ENCODE measurements around the gene ARHGEF19. TPM values are rescaled to one million over a fixed set of nuclear protein-coding genes. Genes with fewer than 3 reads are reported as not detected.

Gene ARHGEF19
- total and polyA plus RNA-seq, 10 donors, result 3.5 to 12.9 (median 7.8) TPM

GRCh38 chr1:16174886-16175598, 37.4 kb downstream of the ARHGEF19 start:
- WGBS, 5 donors, result 72 to 84% (median 79%) methylated on average over 20 to 22 of the region's 22 CpGs
- Histone ChIP-seq H3K9me3 (no peaks in the 10 kb centered on the region), H3K4me3 (no peak overlapping the region), H3K27ac (peak overlapping the region; percentile 13 to 82 (median 71)), H3K36me3 (no peaks in the 10 kb centered on the region), H3K27me3 (replicated peaks in 1 of 7) (peaks cover 0 to 32% (median 0%) of the 10 kb centered on the region in 7 donors), H3K4me1 (peaks cover 11 to 46% (median 32%) of the 10 kb centered on the region in 6 donors)
- intact Hi-C loops (cut with DNase I; ENCODE audit: low total_unique reads), result no loop called here
- no peak for TF ChIP-seq POLR2AphosphoS5 (IDR thresholded peaks at IDR 0.05)
- no peak for DNase-seq

GRCh38 chr1:16174261-16174868, 38.1 kb downstream of the ARHGEF19 start:
- DNase-seq, result no peak
- H3K4me3 ChIP-seq, result no peak overlapping the region
- H3K4me1 ChIP-seq, result peaks cover 11 to 47% (median 33%) of the 10 kb centered on the region in 6 donors
- intact Hi-C loops (cut with DNase I; ENCODE audit: low total_unique reads), result no loop called here
- H3K9me3 ChIP-seq, result no peaks in the 10 kb centered on the region
- H3K27ac ChIP-seq, result peak overlapping the region in 4 of 8 donors; percentile 69 to 77 (median 73)
- H3K36me3 ChIP-seq, result no peaks in the 10 kb centered on the region
- no peak for TF ChIP-seq POLR2A (IDR thresholded peaks at IDR 0.05)
- no peak for TF ChIP-seq POLR2AphosphoS5 (IDR thresholded peaks at IDR 0.05)
- TF ChIP-seq CTCF (IDR thresholded peaks at IDR 0.05 in 8 of 11, conservative IDR thresholded peaks at IDR 0.05 in 3 of 11), result no peak
- 72 to 88% (median 82%) methylated on average over 8 to 9 of the region's 9 CpGs for whole genome bisulfite sequencing, 5 donors
- peaks cover 0 to 39% (median 0%) of the 10 kb centered on the region in 7 donors for H3K27me3 ChIP-seq (replicated peaks in 1 of 7)

DNA sequence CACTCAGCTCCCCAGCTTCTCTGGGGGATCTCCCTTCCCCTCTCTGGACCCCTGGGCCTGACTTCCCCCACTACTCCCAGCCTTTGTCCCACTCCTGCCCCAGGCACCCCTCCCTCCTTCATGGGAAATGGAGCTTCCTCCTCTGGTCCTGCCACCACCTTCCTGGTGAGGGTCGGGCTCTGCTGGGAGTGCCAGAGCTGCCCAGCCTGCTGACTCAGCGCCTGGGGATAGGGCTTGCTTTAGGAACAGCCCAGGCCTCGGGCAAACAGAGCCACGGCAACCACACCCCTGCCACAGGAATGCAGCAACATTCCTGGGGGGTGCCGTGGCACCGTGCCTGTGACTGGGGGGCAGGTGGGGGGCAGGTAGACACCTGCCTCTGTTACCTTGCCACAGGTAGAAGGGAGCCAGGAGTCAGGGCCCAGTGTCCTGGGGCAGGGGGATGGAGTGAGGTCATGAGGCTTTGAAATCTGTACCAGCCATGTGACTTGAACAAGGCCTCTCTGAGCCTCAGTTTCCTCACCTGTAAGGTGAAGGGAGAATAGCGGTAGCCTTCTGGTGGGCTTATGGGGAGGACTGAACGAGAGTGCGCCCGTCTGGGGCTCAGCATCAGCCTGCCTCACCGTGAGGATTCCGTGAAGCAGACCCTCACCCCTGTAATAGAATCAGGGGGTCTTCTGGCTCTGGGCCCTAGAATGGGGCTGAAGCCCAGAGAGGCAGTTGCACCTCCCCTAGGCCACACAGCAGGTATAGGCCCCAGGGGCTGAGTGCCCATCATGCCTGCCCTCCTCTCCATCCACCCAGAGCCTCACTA, 38.8 kb downstream of the ARHGEF19 start:
- no peak for DNase-seq
- Histone ChIP-seq H3K9me3 (no peaks in the 10 kb centered on the region), H3K27ac (peak overlapping the region in 7 of 8 donors; percentile 17 to 74 (median 60)), H3K4me1 (peaks cover 14 to 54% (median 40%) of the 10 kb centered on the region in 6 donors), H3K4me3 (no peak overlapping the region), H3K27me3 (replicated peaks in 1 of 7) (peaks cover 0 to 45% (median 0%) of the 10 kb centered on the region in 7 donors), H3K36me3 (no peaks in the 10 kb centered on the region)
- intact Hi-C loops (cut with DNase I; ENCODE audit: low total_unique reads), result no loop called here
- 19 to 62% (median 49%) methylated on average over 5 to 12 of the region's 12 CpGs for WGBS, 5 donors
- TF ChIP-seq POLR2A (IDR thresholded peaks at IDR 0.05), result no peak
- no peak for TF ChIP-seq CTCF (IDR thresholded peaks at IDR 0.05 in 8 of 11, conservative IDR thresholded peaks at IDR 0.05 in 3 of 11)
- peak in 2 of 3 donors; percentile 59 to 64 for TF ChIP-seq POLR2AphosphoS5 (IDR thresholded peaks at IDR 0.05)

- H3K36me3 ChIP-seq, result no peaks in the 10 kb centered on the region
- H3K27ac ChIP-seq, result peak overlapping the region in 7 of 8 donors; percentile 17 to 74 (median 60)
- H3K27me3 ChIP-seq (replicated peaks in 1 of 7), result peaks cover 0 to 51% (median 0%) of the 10 kb centered on the region in 7 donors
- 39 to 60% (median 50%) methylated on average over 14 of the region's 14 CpGs for WGBS, 5 donors
- no peak overlapping the region for H3K4me3 ChIP-seq
- H3K4me1 ChIP-seq, result peaks cover 17 to 61% (median 47%) of the 10 kb centered on the region in 6 donors
- TF ChIP-seq CTCF (IDR thresholded peaks at IDR 0.05 in 8 of 11, conservative IDR thresholded peaks at IDR 0.05 in 3 of 11) (no peak), POLR2A (IDR thresholded peaks at IDR 0.05) (no peak), POLR2AphosphoS5 (IDR thresholded peaks at IDR 0.05) (no peak)
- intact Hi-C loops (cut with DNase I; ENCODE audit: low total_unique reads), result no loop called here
- no peak for DNase-seq
- no peaks in the 10 kb centered on the region for H3K9me3 ChIP-seq
These were observed 39.4 kb downstream of the ARHGEF19 start for GRCh38 chr1:16172964-16173446.

Data from spleen (tissue), 11 donors.